ENCODE results near the gene SPATA6L.

- TF ChIP-seq, protein P1, sequence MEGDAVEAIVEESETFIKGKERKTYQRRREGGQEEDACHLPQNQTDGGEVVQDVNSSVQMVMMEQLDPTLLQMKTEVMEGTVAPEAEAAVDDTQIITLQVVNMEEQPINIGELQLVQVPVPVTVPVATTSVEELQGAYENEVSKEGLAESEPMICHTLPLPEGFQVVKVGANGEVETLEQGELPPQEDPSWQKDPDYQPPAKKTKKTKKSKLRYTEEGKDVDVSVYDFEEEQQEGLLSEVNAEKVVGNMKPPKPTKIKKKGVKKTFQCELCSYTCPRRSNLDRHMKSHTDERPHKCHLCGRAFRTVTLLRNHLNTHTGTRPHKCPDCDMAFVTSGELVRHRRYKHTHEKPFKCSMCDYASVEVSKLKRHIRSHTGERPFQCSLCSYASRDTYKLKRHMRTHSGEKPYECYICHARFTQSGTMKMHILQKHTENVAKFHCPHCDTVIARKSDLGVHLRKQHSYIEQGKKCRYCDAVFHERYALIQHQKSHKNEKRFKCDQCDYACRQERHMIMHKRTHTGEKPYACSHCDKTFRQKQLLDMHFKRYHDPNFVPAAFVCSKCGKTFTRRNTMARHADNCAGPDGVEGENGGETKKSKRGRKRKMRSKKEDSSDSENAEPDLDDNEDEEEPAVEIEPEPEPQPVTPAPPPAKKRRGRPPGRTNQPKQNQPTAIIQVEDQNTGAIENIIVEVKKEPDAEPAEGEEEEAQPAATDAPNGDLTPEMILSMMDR (conservative IDR thresholded peaks at IDR 0.05; ENCODE audit: low read depth in 2 of 2), result no peak
- TF ChIP-seq EZH2 (IDR thresholded peaks at IDR 0.05; ENCODE audit: low read depth, unreplicated experiment) (no peak), ETS1 (IDR thresholded peaks at IDR 0.05) (no peak), EZH2phosphoT487 (IDR thresholded peaks at IDR 0.05; ENCODE audit: unreplicated experiment) (no peak), POLR2AphosphoS5 (IDR thresholded peaks at IDR 0.05; ENCODE audit: low read depth) (no peak), NANOG (IDR thresholded peaks at IDR 0.05; ENCODE audit: borderline replicate concordance) (no peak), CREB1 (CRISPR knock-in tag; IDR thresholded peaks at IDR 0.05; ENCODE audit: low read depth) (no peak), ZNF462 (CRISPR knock-in tag; IDR thresholded peaks at IDR 0.05) (no peak), ZNF331 (CRISPR knock-in tag; IDR thresholded peaks at IDR 0.05; ENCODE audit: low read depth) (no peak), REST (IDR thresholded peaks at IDR 0.05; ENCODE audit: unreplicated experiment) (no peak), JUNB (IDR thresholded peaks at IDR 0.05; ENCODE audit: unreplicated experiment) (no peak), ZNF114 (CRISPR knock-in tag; IDR thresholded peaks at IDR 0.05) (no peak)
Measured at GRCh38 chr9:4669890-4670289, 3.6 kb upstream of the SPATA6L start.
